Measurements from ENCODE around the gene PTHLH. TPM values are rescaled to one million over a fixed set of nuclear protein-coding genes. Genes with fewer than 3 reads are reported as not detected.

The PTHLH gene
- total RNA-seq, 1 donor from 2014 or later: 6.5 TPM

DNA sequence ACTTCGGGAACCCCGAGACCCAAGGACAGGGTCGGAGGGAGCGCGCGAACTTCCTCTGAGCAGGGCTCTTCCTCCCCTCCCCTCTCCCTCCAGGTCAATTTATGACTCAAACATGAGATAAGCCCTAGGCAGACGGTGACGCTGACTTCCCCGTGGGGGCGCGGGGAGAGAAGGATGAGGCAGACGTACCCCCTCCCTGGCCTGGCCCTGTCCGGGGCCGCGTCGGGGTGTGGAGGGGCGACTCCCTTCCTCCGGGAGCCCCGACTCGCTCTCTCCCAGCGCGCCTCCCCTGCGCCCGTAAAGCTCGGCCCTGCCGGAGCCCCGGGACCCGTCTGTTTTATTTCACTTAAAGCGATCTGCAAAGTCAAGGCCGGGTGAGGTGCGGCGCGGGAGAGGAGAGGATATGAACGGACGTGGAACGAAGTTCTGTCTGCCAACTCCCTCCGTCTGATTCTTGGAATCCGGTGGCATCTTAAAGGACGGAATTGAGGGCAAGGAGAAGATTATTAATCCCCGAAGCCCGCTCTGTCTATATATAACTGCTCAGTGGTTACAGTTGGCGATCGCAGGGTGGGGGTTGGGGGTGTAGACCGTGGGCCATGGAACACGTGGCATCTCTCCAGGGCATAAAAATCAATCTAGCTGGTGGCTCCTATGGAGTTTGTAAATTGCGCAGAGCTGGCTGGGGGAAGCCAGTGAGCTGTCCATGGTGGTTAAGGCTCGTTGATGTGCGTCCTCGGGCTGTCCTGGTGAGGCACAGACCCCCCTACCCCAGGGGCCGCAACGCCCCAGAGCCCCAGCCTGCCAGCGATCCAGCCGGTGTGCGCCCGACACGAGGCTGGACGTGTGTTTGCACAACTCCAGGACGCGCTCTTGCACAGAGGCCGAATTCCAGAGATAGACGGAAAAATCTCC, 2.9 kb upstream of the PTHLH start:
- Mint-ChIP-seq H3K36me3 (no peaks in the 10 kb centered on the region), H3K27ac (no peak overlapping the region), H3K4me3 (peak overlapping the region; percentile 65), H3K27me3 (ENCODE audit: low read depth) (peaks cover 76% of the 10 kb centered on the region), H3K9me3 (no peaks in the 10 kb centered on the region), H3K4me1 (peaks cover 40% of the 10 kb centered on the region)
- TF ChIP-seq, protein P1, sequence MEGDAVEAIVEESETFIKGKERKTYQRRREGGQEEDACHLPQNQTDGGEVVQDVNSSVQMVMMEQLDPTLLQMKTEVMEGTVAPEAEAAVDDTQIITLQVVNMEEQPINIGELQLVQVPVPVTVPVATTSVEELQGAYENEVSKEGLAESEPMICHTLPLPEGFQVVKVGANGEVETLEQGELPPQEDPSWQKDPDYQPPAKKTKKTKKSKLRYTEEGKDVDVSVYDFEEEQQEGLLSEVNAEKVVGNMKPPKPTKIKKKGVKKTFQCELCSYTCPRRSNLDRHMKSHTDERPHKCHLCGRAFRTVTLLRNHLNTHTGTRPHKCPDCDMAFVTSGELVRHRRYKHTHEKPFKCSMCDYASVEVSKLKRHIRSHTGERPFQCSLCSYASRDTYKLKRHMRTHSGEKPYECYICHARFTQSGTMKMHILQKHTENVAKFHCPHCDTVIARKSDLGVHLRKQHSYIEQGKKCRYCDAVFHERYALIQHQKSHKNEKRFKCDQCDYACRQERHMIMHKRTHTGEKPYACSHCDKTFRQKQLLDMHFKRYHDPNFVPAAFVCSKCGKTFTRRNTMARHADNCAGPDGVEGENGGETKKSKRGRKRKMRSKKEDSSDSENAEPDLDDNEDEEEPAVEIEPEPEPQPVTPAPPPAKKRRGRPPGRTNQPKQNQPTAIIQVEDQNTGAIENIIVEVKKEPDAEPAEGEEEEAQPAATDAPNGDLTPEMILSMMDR (IDR thresholded peaks at IDR 0.05; ENCODE audit: unreplicated experiment): no peak
- DNase-seq (ENCODE audit: low spot score in 2 of 2, unreplicated experiment in 2 of 2): peak; percentile 38 to 75

DNA sequence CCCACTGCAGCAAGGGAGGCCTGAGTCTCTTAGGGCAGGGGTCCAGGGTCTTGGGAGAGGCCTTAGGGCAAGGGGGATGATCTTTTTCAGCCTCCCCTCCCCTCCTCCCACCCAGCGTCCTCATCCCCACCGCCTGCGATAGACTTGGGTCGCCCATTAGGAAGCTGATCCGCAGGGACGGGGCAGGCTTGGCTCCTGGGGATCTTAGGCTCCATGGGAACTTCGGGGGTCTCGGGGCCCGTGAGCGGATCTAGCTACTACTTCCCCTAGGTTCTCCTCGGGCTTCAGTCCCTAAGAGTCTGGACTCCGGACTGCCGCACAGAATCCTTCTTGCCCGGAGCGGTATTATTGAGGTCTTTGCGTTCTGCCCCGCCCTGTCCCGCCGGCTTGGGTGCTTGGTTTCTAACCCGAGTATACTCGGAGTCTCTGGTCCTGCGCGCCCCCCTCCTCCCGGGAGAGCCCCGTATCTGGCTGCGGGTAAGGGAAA, 2.2 kb upstream of the PTHLH start:
- Mint-ChIP-seq H3K4me1 (peaks cover 43% of the 10 kb centered on the region), H3K27ac (no peak overlapping the region), H3K9me3 (no peaks in the 10 kb centered on the region), H3K27me3 (ENCODE audit: low read depth) (peaks cover 78% of the 10 kb centered on the region), H3K4me3 (peak overlapping the region; percentile 65), H3K36me3 (no peaks in the 10 kb centered on the region)
- no peak for DNase-seq (ENCODE audit: low spot score in 2 of 2, unreplicated experiment in 2 of 2)
- TF ChIP-seq, protein P1 (IDR thresholded peaks at IDR 0.05; ENCODE audit: unreplicated experiment): no peak

- Mint-ChIP-seq H3K4me1 (peaks cover 45% of the 10 kb centered on the region), H3K27ac (no peak overlapping the region), H3K9me3 (no peaks in the 10 kb centered on the region), H3K4me3 (no peak overlapping the region), H3K36me3 (no peaks in the 10 kb centered on the region), H3K27me3 (ENCODE audit: low read depth) (peaks cover 82% of the 10 kb centered on the region)
- no peak for DNase-seq (ENCODE audit: low spot score in 2 of 2, unreplicated experiment in 2 of 2)
- TF ChIP-seq, protein P1 (IDR thresholded peaks at IDR 0.05; ENCODE audit: unreplicated experiment): no peak
These were observed 956 bp upstream of the PTHLH start for GRCh38 chr12:27973487-27973890.

DNA sequence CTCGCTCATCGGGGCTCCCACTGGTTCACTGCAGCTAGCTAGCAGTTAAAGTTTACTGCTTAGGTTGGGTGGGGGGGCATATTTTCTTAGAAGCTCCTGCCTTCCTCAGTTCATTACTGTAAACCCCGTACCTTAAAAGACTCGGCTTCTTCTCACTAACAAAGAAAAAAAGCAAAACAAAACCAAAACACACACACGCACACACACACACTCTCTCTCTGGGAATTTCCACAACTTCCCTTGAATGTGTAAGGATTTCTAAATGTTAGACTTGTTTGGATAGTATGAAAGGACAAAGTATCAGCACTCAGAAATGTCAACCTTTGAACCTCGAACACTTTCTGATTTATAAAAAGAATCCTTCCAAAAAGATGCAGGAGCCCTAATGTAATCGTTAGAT, 927 bp downstream of the PTHLH start:
- no peaks in the 10 kb centered on the region for H3K36me3 Mint-ChIP-seq

DNA sequence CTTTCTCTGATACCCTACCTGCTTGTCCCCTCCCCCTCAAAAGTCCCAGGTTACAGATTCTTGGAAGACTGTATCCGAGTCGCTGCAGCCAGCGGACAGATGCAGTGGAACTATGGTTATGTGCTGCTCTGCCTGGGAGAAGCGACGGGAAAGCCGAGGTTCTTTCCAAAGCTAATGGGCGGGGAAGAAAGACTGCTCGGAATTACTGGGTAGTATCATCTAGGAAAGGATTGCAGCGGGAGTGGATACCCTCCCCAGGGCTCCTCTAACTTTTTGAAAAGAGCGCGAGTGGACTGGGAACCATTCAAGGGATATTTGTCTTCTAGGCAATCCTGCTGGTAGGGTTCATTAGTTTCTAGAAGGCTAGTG, 1.4 kb downstream of the PTHLH start:
- DNase-seq (ENCODE audit: low spot score in 2 of 2, unreplicated experiment in 2 of 2): peak in 1 of 2 experiments; percentile 44
- peaks cover 73% of the 10 kb centered on the region for H3K27me3 Mint-ChIP-seq (ENCODE audit: low read depth)
- peak overlapping the region; percentile 78 for H3K27ac Mint-ChIP-seq
- H3K4me1 Mint-ChIP-seq: peaks cover 62% of the 10 kb centered on the region
- H3K4me3 Mint-ChIP-seq: peak overlapping the region; percentile 75
- no peaks in the 10 kb centered on the region for H3K36me3 Mint-ChIP-seq
- TF ChIP-seq, protein P1 (IDR thresholded peaks at IDR 0.05; ENCODE audit: unreplicated experiment): no peak
- H3K9me3 Mint-ChIP-seq: no peaks in the 10 kb centered on the region

More for the DNA sequence above, 927 bp downstream of the PTHLH start:
- Mint-ChIP-seq H3K27ac (peak overlapping the region; percentile 78), H3K4me1 (peaks cover 62% of the 10 kb centered on the region), H3K27me3 (ENCODE audit: low read depth) (peaks cover 78% of the 10 kb centered on the region), H3K4me3 (peak overlapping the region; percentile 75), H3K9me3 (no peaks in the 10 kb centered on the region)
- TF ChIP-seq, protein P1 (IDR thresholded peaks at IDR 0.05; ENCODE audit: unreplicated experiment): no peak
- no peak for DNase-seq (ENCODE audit: low spot score in 2 of 2, unreplicated experiment in 2 of 2)
